HG02623 (cell line): ENCODE results near the gene ZNF624.

Experiments
- ATAC-seq: cut with Tn5 transposase; IDR thresholded peaks from one replicate; pipeline ENCODE4 v1.9.1; 2021; ENCODE audit warnings: moderate library complexity; ENCODE audit not compliant: unreplicated experiment

Gene ZNF624

DNA sequence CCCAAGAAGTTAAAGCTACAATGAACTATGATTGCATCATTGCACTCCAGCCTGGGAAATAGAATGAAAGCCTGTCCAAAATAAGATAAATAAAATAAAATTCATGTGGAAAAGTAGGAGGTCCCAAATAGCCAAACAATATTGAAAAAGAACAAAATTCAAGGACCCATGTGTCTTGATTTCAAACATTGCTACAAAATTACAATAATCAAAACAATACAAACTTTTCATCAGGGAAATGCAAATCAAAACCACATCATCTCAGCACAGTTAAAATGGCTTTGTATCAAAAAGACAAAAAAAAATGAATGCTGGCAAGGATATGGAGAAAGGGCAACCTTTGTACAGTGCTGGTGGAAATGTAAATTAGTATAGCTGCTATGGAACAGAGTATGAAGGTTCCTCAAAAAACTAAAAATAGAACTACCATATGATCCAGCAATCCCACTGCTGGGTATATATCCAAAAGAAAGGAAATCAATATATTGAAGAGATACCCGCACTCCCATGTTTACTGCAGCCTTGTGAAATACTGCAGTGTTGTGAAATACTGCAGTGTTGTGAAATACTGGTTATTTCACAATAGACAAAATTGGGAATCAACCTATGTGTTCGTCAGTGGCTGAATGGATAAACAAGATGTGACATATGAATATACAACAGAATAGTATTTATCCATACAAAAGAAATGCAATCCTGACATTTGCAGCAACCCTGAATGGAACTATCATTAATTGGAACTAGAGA, 60.1 kb downstream of the ZNF624 start:
- no peak for ATAC-seq

DNA sequence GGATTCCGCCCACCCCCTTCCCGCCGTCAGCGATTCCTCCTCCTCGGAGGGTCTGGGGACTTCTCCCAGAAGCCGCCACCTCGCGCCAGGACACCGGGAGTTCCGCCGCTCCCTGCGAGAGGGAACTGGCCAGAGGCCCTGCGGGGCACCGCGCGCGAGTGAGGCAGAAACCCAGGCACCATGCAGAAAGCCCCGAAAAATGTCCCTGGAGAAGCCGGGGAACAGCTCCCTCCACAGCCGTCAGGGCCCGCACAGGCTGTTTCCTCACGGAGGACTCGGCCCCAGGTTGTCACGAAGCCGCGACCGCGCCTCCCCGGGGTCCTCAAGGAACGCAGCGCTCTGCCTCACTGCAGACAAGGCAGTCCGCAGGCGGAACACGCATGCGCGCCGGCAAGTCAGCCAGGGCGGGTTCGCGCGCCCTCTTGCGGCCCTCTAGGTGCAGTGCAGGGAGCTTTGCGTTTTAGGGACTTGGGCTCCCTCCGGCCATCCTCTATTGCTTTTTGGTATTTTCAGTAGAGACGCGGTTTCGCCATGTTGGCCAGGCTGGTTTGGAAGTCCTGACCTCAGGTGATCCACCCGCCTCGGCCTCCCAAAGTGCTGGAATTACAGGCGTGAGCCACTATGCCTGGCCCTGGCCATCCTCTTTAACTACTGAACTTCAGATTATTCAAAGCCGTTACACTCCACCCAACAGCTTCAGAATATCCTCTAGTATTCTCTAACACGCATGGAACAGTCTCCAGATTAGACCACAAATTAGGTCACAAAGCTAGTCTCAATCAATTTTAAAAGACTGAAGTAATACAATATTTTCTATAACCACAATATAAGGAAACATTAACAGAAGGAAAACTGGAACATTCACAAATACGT, 64.3 kb downstream of the ZNF624 start:
- no peak for ATAC-seq

GRCh38 chr17:16585796-16586195, 67.9 kb downstream of the ZNF624 start:
- no peak for ATAC-seq

DNA sequence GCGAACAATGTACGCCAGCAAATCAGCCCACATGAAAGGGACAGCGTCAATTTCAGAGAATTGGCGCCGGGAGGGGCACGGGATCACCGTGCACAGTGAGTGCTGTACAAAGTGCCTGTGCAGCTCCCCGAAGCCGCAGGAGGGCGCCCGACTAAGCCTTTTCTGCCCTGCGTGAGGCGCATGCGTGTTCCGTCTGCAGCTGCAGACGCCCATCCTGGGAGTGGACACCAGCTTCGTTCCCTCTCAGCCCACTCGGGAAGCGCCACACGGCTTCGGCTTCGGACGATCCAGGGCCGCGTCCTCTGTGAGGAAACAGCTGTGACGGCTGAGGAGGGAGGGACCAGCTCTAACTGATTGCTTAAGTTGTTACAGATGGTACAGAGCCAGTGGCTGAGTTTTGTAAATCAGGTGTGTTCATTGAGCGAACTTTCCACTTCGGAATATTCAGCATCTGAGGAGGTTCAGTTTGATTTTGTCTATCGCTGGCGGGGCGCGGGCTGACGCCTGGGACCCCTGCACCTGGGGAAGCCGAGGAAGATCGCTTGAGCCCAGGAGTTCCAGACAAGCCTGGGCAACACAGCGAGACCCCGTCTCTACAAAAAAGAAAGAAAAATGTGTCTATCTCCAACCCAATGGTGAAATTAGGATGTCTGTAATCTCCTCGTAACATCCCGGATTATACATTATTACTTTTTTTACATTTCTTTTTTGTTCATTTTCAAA, 69.2 kb downstream of the ZNF624 start:
- ATAC-seq: no peak

DNA sequence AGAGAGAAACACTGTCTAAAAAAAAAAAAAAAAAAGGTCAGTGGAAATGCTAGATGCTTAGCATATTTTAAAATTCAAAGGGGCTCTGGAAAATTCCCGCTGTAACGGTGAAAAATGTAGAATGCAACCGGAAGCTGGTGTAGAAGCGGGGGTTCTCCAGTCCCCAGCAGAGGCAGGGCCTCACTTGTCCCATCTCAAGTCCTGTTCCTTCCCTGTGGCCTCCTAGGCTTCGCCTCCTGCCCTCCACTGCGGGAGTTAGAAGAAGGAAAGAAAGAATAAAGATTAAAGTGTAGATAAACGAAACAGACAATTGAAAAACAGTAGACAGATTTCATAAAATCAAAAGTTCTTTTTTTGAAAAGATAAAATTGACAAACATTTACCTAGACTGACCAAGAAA, 69.9 kb downstream of the ZNF624 start:
- ATAC-seq: no peak

DNA sequence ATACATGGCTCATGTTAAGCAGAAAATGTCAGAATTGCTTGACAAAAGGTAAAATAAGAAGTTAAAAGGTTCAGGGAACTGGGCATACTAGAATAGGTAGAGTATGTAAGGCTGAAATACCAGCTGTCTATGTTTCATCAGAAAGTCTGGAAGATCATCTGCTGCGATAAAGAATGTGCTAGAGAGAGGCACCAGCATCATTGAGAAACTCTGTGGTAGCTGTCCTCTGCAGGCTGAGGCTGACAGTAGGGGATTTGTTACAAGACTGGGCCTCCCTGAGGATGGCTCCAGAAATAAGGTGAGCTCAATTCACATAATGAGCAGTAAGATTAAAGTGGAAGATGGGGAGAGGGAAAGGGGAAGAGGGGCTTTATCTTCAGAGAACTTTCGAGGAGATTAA, 80.2 kb downstream of the ZNF624 start:
- ATAC-seq: no peak
